GM21723 (cell line): Measurements from ENCODE around the gene F2R.

ENCODE experiments used
- ATAC-seq: cut with Tn5 transposase; IDR thresholded peaks from one replicate; pipeline ENCODE4 v1.9.1; 2021; ENCODE audit warnings: mild to moderate bottlenecking, moderate library complexity; ENCODE audit not compliant: unreplicated experiment

The F2R gene

GRCh38 chr5:76690037-76690679 lies 25.8 kb upstream of the F2R start:
- ATAC-seq = no peak

GRCh38 chr5:76690704-76691466 lies 25.0 kb upstream of the F2R start:
- no peak for ATAC-seq

- peak; percentile 68 for ATAC-seq
These were observed 24.3 kb upstream of the F2R start for GRCh38 chr5:76691467-76692273.

- no peak for ATAC-seq
These were observed 23.7 kb upstream of the F2R start for GRCh38 chr5:76692274-76692540.

- ATAC-seq = no peak
These were observed 23.3 kb upstream of the F2R start for GRCh38 chr5:76692651-76693050.

- no peak for ATAC-seq
These were observed 22.8 kb upstream of the F2R start for GRCh38 chr5:76693141-76693540.

GRCh38 chr5:76694317-76694716 lies 21.6 kb upstream of the F2R start:
- ATAC-seq = no peak

GRCh38 chr5:76695346-76695745 lies 20.6 kb upstream of the F2R start:
- no peak for ATAC-seq

GRCh38 chr5:76696251-76696650 lies 19.7 kb upstream of the F2R start:
- no peak for ATAC-seq

- ATAC-seq = no peak
These were observed 18.3 kb upstream of the F2R start for GRCh38 chr5:76697670-76698069.

GRCh38 chr5:76700571-76700970 lies 15.4 kb upstream of the F2R start:
- no peak for ATAC-seq

GRCh38 chr5:76701298-76701697 lies 14.6 kb upstream of the F2R start:
- no peak for ATAC-seq

- ATAC-seq = no peak
These were observed 12.2 kb upstream of the F2R start for GRCh38 chr5:76703707-76704106.

- no peak for ATAC-seq
These were observed 11.7 kb upstream of the F2R start for GRCh38 chr5:76704131-76704663.

GRCh38 chr5:76705574-76705973 lies 10.4 kb upstream of the F2R start:
- no peak for ATAC-seq

GRCh38 chr5:76709762-76710161 lies 6.2 kb upstream of the F2R start:
- no peak for ATAC-seq

GRCh38 chr5:76710991-76711390 lies 4.9 kb upstream of the F2R start:
- peak; percentile 49 for ATAC-seq

GRCh38 chr5:76714751-76715485 lies 1.0 kb upstream of the F2R start:
- ATAC-seq = peak; percentile 22

GRCh38 chr5:76715486-76715735 lies 515 bp upstream of the F2R start:
- peak; percentile 23 for ATAC-seq

- no peak for ATAC-seq
These were observed 681 bp downstream of the F2R start for GRCh38 chr5:76716456-76717157.
